ENCODE measurements around the gene TSHZ2.

The TSHZ2 gene

GRCh38 chr20:53002786-53003185 lies 30.6 kb downstream of the TSHZ2 start:
- no peak for DNase-seq (ENCODE audit: low read depth)
- no peak overlapping the region for H3K4me3 ChIP-seq (ENCODE audit: low read depth, low read length)
- TF ChIP-seq CTCF (conservative IDR thresholded peaks at IDR 0.05; ENCODE audit: low read depth, low read length), result no peak

GRCh38 chr20:53003420-53004154 lies 31.4 kb downstream of the TSHZ2 start:
- no peak for TF ChIP-seq CTCF (conservative IDR thresholded peaks at IDR 0.05; ENCODE audit: low read depth, low read length)
- no peak overlapping the region for H3K4me3 ChIP-seq (ENCODE audit: low read depth, low read length)
- no peak for DNase-seq (ENCODE audit: low read depth)

GRCh38 chr20:53004267-53004813 lies 32.2 kb downstream of the TSHZ2 start:
- H3K4me3 ChIP-seq (ENCODE audit: low read depth, low read length), result no peak overlapping the region
- no peak for TF ChIP-seq CTCF (conservative IDR thresholded peaks at IDR 0.05; ENCODE audit: low read depth, low read length)
- no peak for DNase-seq (ENCODE audit: low read depth)

- no peak for DNase-seq (ENCODE audit: low read depth)
- TF ChIP-seq CTCF (conservative IDR thresholded peaks at IDR 0.05; ENCODE audit: low read depth, low read length), result no peak
- H3K4me3 ChIP-seq (ENCODE audit: low read depth, low read length), result no peak overlapping the region
Observed at GRCh38 chr20:53009979-53010735, 38.0 kb downstream of the TSHZ2 start.

GRCh38 chr20:53011640-53012039 lies 39.5 kb downstream of the TSHZ2 start:
- no peak for DNase-seq (ENCODE audit: low read depth)
- no peak for TF ChIP-seq CTCF (conservative IDR thresholded peaks at IDR 0.05; ENCODE audit: low read depth, low read length)
- H3K4me3 ChIP-seq (ENCODE audit: low read depth, low read length), result no peak overlapping the region

GRCh38 chr20:53013183-53013582 lies 41.0 kb downstream of the TSHZ2 start:
- no peak overlapping the region for H3K4me3 ChIP-seq (ENCODE audit: low read depth, low read length)
- DNase-seq (ENCODE audit: low read depth), result no peak
- TF ChIP-seq CTCF (conservative IDR thresholded peaks at IDR 0.05; ENCODE audit: low read depth, low read length), result no peak
